Tibial nerve (tissue), 4 donors: Measurements from ENCODE around the gene PRICKLE1. TPM values are rescaled to one million over a fixed set of nuclear protein-coding genes. Genes with fewer than 3 reads are reported as not detected.

Source experiments
- DNase-seq, 2 donors: peaks; one replicate each; pipeline ENCODE4 v3.0.0-alpha.2; 2019; ENCODE audit warnings: low spot score in 2 of 2
- H3K27ac ChIP-seq, 4 donors: fragments of 200-600 bp; sonication (generic) in 3 of 4; one replicate each; pipeline ENCODE4 v1.5.1; 2017 to 2019; ENCODE audit warnings: mild to moderate bottlenecking in 1 of 4
- H3K27me3 ChIP-seq, 2 donors: fragments of 200-600 bp; sonication (generic) in 1 of 2; one replicate each; pipeline versions ENCODE4 v1.5.1 to v1.6.0; 2017 to 2019
- H3K36me3 ChIP-seq, 3 donors: fragments of 200-600 bp; sonication (generic); one replicate each; pipeline ENCODE4 v1.5.1; 2018 to 2019
- H3K4me1 ChIP-seq, 4 donors: fragments of 200-600 bp; sonication (generic) in 3 of 4; one replicate each; pipeline ENCODE4 v1.5.1; 2017 to 2019
- H3K4me3 ChIP-seq, 4 donors: fragments of 200-600 bp; sonication (generic) in 3 of 4; one replicate each; pipeline ENCODE4 v1.5.1; 2017 to 2019; ENCODE audit warnings: mild to moderate bottlenecking in 1 of 4, moderate library complexity in 1 of 4
- H3K9me3 ChIP-seq, 4 donors: fragments of 200-600 bp; sonication (generic) in 3 of 4; one replicate each; pipeline ENCODE4 v1.5.1; 2017 to 2019
- CTCF ChIP-seq, 5 experiments: fragments of 200-600 bp in 3 of 5; fragments of 450-650 bp in 2 of 5; sonication (generic) in 3 of 5; IDR thresholded peaks; one replicate each; pipeline ENCODE4 v1.5.1; 2016 to 2019; ENCODE audit warnings: antibody characterized with exemption in 5 of 5, mild to moderate bottlenecking in 3 of 5, moderate library complexity in 2 of 5
- EP300 ChIP-seq, 2 donors: sonication (generic); formaldehyde crosslinking; IDR thresholded peaks; one replicate each; pipeline ENCODE4 v1.6.1; 2017; ENCODE audit warnings: antibody characterized with exemption in 2 of 2, mild to moderate bottlenecking in 1 of 2
- POLR2A ChIP-seq, 2 donors: fragments of 450-650 bp; IDR thresholded peaks; one replicate each; pipeline ENCODE4 v1.6.1; 2017; ENCODE audit warnings: antibody characterized with exemption in 2 of 2, mild to moderate bottlenecking in 2 of 2, moderate library complexity in 2 of 2
- WGBS, 2 donors: methylation state at CpG; one replicate each; pipeline ENCODE4 v1.1.5; 2018; 5-methylcytosine and 5-hydroxymethylcytosine counted together
- total RNA-seq, 4 donors: library from RNA; depleted of rRNA; stranded (reverse); fragments of >200 nt; gene quantifications; one replicate each; pipeline ENCODE4 v1.1.0, GENCODE V29; 2016

PRICKLE1 gene
- total RNA-seq, 4 donors from 2014 or later: 21.6 to 51.7 (median 34.5) TPM

DNA sequence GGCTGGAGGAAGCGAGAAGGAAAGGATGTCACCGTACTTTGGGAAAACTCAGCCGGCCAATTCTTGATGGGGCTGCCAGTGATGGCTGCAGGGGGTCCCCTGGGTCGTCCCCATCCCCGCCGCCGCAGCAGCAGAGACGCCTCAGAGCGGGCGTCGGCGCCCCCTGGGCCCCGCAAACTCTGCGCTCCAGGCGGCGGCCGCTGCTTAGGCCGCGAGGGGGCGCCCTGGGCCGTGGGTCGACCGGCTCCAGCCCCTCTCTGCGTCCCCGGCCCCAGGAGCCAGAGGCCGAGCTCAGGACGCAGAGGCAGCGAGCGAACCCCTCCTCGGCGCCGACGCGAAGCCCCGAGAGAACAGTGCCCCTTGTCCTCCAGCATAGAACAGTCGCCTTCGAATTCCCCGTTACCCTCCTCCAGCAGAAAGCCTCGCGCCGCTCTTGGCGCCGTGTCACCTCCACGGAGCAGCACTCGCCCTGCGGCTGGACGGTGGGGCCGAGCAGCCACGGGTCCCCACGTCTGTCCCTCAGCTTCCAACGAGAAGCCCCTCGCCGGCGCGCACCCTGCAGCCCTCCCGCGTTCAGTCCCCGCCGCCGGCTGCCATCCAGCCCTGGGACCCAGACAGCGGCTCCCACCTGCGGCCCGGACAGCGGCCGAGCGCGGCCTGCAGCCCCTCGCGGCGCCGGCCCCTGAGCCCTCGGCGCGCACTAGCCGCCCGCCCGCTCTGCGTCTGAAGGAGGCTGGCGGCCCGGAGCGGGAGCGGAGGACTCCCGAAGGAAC is 106.6 kb downstream of the PRICKLE1 start:
- TF ChIP-seq EP300 (IDR thresholded peaks at IDR 0.05): peak in 1 of 2 donors; percentile 32
- TF ChIP-seq POLR2A (IDR thresholded peaks at IDR 0.05): no peak
- TF ChIP-seq CTCF (IDR thresholded peaks at IDR 0.05): peak; percentile 85 to 97 (median 95)
- H3K4me1 ChIP-seq: peaks cover 0 to 63% (median 7%) of the 10 kb centered on the region in 4 donors

DNA sequence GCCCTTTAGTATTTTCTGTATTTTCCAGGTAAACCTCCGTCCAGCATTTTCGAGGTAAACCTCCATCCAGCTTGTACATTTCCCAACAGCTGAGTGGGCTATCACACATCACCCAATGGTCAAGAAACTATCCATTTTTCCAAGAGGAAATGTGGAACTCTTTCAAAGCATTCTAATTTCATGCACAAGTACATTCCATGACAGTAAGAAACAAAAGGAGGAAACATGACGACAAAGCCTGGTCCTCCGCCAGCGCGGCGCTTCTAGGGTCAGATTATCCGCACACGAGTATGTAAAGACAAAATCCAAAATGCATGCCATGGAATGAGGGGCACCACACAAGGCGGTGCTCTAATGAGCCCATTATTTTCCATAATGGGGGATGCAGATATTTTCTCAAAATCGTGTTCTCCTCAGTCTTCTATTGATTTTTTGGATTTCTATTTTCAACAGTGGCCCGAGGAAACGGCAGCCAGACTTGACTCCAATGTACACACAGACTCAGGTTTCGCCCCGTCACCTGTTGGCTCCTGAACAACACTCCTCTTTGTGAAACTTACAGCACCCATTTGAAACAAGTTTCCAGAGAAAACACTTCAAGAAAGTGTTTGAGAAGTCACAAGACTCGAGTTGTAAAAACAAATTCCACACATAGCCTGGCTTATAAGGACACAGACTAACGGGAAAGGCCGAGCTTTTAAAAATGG is 107.4 kb downstream of the PRICKLE1 start:
- H3K4me3 ChIP-seq: peak overlapping the region; percentile 44 to 95 (median 77)
- 30% methylated on average over 18 of the region's 18 CpGs for WGBS, 2 donors
- no peaks in the 10 kb centered on the region for H3K9me3 ChIP-seq
- no peak for TF ChIP-seq CTCF (IDR thresholded peaks at IDR 0.05)
- no peak for TF ChIP-seq POLR2A (IDR thresholded peaks at IDR 0.05)
- no peak for TF ChIP-seq EP300 (IDR thresholded peaks at IDR 0.05)
- DNase-seq: peak in 1 of 2 donors; percentile 46
- no peaks in the 10 kb centered on the region for H3K27me3 ChIP-seq
- H3K27ac ChIP-seq: peak overlapping the region; percentile 37 to 92 (median 88)
- H3K36me3 ChIP-seq: no peaks in the 10 kb centered on the region
- peaks cover 0 to 62% (median 7%) of the 10 kb centered on the region in 4 donors for H3K4me1 ChIP-seq

More for the DNA sequence above, 106.6 kb downstream of the PRICKLE1 start:
- H3K9me3 ChIP-seq: no peaks in the 10 kb centered on the region
- H3K27ac ChIP-seq: peak overlapping the region; percentile 37 to 92 (median 88)
- 1 to 2% methylated on average over 28 to 55 of the region's 83 CpGs for WGBS, 2 donors
- peak overlapping the region; percentile 44 to 95 (median 77) for H3K4me3 ChIP-seq
- H3K27me3 ChIP-seq: no peaks in the 10 kb centered on the region
- DNase-seq: peak; percentile 47 to 59
- no peaks in the 10 kb centered on the region for H3K36me3 ChIP-seq

DNA sequence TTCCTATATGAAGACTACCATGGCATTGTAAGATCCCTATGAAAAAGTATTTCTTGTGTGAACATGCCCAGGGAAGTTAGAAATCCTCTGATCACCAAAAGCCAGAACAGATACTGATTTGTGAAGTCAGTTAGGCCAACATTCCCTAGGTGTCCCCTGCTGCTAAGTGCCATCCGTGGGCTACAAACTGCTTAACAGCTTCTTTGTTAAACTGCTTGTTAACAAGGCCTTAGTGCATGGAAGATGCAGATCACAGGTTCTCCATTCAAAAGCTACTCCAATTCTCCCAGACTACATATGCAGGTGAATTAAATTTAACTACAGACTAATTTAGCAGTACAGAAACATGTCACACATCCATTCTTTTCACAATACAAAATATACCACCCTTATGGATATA is 108.2 kb downstream of the PRICKLE1 start:
- H3K4me1 ChIP-seq: peaks cover 0 to 54% (median 7%) of the 10 kb centered on the region in 4 donors
- 44 to 67% methylated on average over 1 of the region's 1 CpG for WGBS, 2 donors
- H3K27me3 ChIP-seq: no peaks in the 10 kb centered on the region
- no peak overlapping the region for H3K4me3 ChIP-seq
- H3K27ac ChIP-seq: peak overlapping the region in 2 of 4 donors; percentile 5 to 92
- TF ChIP-seq CTCF (IDR thresholded peaks at IDR 0.05): no peak
- no peak for TF ChIP-seq POLR2A (IDR thresholded peaks at IDR 0.05)
- no peak for TF ChIP-seq EP300 (IDR thresholded peaks at IDR 0.05)
- H3K36me3 ChIP-seq: no peaks in the 10 kb centered on the region
- no peak for DNase-seq
- no peaks in the 10 kb centered on the region for H3K9me3 ChIP-seq

GRCh38 chr12:42477941-42478340 is 111.6 kb downstream of the PRICKLE1 start:
- Histone ChIP-seq H3K27me3 (no peaks in the 10 kb centered on the region), H3K4me1 (peaks cover 0 to 56% (median 7%) of the 10 kb centered on the region in 4 donors), H3K9me3 (no peaks in the 10 kb centered on the region), H3K36me3 (no peaks in the 10 kb centered on the region), H3K27ac (no peak overlapping the region), H3K4me3 (no peak overlapping the region)
- 56 to 58% methylated on average over 1 of the region's 1 CpG for WGBS, 2 donors
- DNase-seq: no peak
- no peak for TF ChIP-seq EP300 (IDR thresholded peaks at IDR 0.05)
- TF ChIP-seq CTCF (IDR thresholded peaks at IDR 0.05): no peak
- TF ChIP-seq POLR2A (IDR thresholded peaks at IDR 0.05): no peak

- Histone ChIP-seq H3K27me3 (no peaks in the 10 kb centered on the region), H3K4me3 (no peak overlapping the region), H3K4me1 (peaks cover 0 to 57% (median 7%) of the 10 kb centered on the region in 4 donors), H3K9me3 (no peaks in the 10 kb centered on the region), H3K36me3 (no peaks in the 10 kb centered on the region), H3K27ac (peak overlapping the region in 1 of 4 donors; percentile 6)
- TF ChIP-seq EP300 (IDR thresholded peaks at IDR 0.05): no peak
- TF ChIP-seq CTCF (IDR thresholded peaks at IDR 0.05): no peak
- TF ChIP-seq POLR2A (IDR thresholded peaks at IDR 0.05): no peak
- WGBS, 2 donors: 32% methylated on average over 3 of the region's 3 CpGs
- no peak for DNase-seq
These were observed 114.4 kb downstream of the PRICKLE1 start for GRCh38 chr12:42475106-42475505.
